Lower lobe of right lung (tissue), 2 donors: ENCODE results near the gene FAS. TPM values are rescaled to one million over a fixed set of nuclear protein-coding genes. Genes with fewer than 3 reads are reported as not detected.

Experiments used
- ATAC-seq, 2 donors: fragments of 200-7000 bp; cut with Tn5 transposase; one replicate each; pipeline ENCODE4 v1.9.1; 2020 to 2022; ENCODE audit warnings: mild to moderate bottlenecking in 2 of 2, moderate library complexity in 2 of 2
- DNase-seq: peaks from one replicate; pipeline ENCODE4 v3.0.0-alpha.2; 2020
- H3K27ac ChIP-seq: fragments of 200-600 bp; one replicate; pipeline ENCODE4 v1.8.0; 2022
- H3K27me3 ChIP-seq: fragments of 200-600 bp; one replicate; pipeline ENCODE4 v1.8.0; 2022; ENCODE audit warnings: low read depth
- H3K36me3 ChIP-seq: fragments of 200-600 bp; one replicate; pipeline ENCODE4 v1.8.0; 2022; ENCODE audit warnings: mild to moderate bottlenecking
- H3K4me1 ChIP-seq: fragments of 200-600 bp; one replicate; pipeline ENCODE4 v1.8.0; 2022
- H3K4me3 ChIP-seq: fragments of 200-600 bp; one replicate; pipeline ENCODE4 v1.8.0; 2022; ENCODE audit warnings: mild to moderate bottlenecking
- H3K9me3 ChIP-seq: fragments of 200-600 bp; one replicate; pipeline ENCODE4 v1.8.0; 2022
- CTCF ChIP-seq: fragments of 200-600 bp; IDR thresholded peaks from one replicate; pipeline ENCODE4 v1.8.0; 2022; ENCODE audit warnings: antibody characterized with exemption, mild to moderate bottlenecking
- intact Hi-C: fragments of 100-400 bp; cut with DNase I; formaldehyde crosslinking; loops from one replicate; pipeline ENCODE4 v1.11.0; 2022
- microRNA-seq: library from miRNA; unstranded; fragments of <30 nt; microRNA quantifications from one replicate; pipeline ENCODE4 v1.2.0, GENCODE V29; 2020; ENCODE audit warnings: borderline number of aligned reads
- total RNA-seq: library from RNA; stranded (reverse); fragmentation: NEBNext Ultra II Directional; extraction: Animal tissue kit (Norgen Biotek cat#: 25700); gene quantifications from one replicate; pipeline ENCODE4 v1.2.1, GENCODE V29; 2021
- donor health status: DM: no; HTN: yes; CAD: no; lungs with severe emphysema.

Gene FAS
- total RNA-seq, 1 donor from 2014 or later: 35.7 TPM

DNA sequence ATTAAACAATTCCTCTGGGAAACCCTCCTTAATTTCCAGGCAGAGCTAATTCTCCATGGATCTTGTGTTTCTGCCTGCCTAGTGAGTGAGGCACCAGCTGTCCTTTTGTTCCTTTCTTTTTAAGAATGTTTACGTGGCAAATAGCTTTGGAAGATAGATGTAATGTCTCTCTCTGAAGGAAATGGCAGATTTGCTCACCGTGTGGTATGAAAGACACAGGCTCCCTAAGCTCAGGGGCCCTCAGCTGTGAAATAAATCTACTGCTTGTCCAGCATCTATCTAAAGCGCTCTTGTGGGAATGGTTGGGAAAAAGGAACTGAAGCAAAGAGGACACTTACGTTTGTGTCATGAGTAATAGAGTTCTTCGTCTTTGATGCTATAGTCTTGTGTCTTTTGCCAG, 64.6 kb downstream of the FAS start:
- Histone ChIP-seq H3K27ac (no peak overlapping the region), H3K36me3 (no peaks in the 10 kb centered on the region), H3K4me1 (no peaks in the 10 kb centered on the region), H3K4me3 (no peak overlapping the region), H3K27me3 (no peaks in the 10 kb centered on the region), H3K9me3 (no peaks in the 10 kb centered on the region)
- ATAC-seq (no peak), DNase-seq (no peak)
- TF ChIP-seq CTCF: no peak
- intact Hi-C loops: no loop called here

- H3K4me1 ChIP-seq: peaks cover 10% of the 10 kb centered on the region
- no peak overlapping the region for H3K4me3 ChIP-seq
- DNase-seq (no peak), ATAC-seq (no peak)
- H3K27me3 ChIP-seq: no peaks in the 10 kb centered on the region
- H3K27ac ChIP-seq: no peak overlapping the region
- no peak for TF ChIP-seq CTCF
- no peaks in the 10 kb centered on the region for H3K9me3 ChIP-seq
- intact Hi-C loops: no loop called here
- no peaks in the 10 kb centered on the region for H3K36me3 ChIP-seq
These were observed 72.3 kb downstream of the FAS start for GRCh38 chr10:89062861-89063260.

- no peaks in the 10 kb centered on the region for H3K27me3 ChIP-seq
- intact Hi-C loops: no loop called here
- no peaks in the 10 kb centered on the region for H3K9me3 ChIP-seq
- H3K4me1 ChIP-seq: peaks cover 10% of the 10 kb centered on the region
- no peak overlapping the region for H3K27ac ChIP-seq
- TF ChIP-seq CTCF: no peak
- no peak overlapping the region for H3K4me3 ChIP-seq
- ATAC-seq (no peak), DNase-seq (no peak)
- H3K36me3 ChIP-seq: no peaks in the 10 kb centered on the region
These were observed 72.9 kb downstream of the FAS start for GRCh38 chr10:89063465-89063864.

- ATAC-seq: peak; percentile 39 to 43
- Histone ChIP-seq H3K9me3 (no peaks in the 10 kb centered on the region), H3K36me3 (no peaks in the 10 kb centered on the region), H3K27me3 (no peaks in the 10 kb centered on the region), H3K4me1 (peaks cover 10% of the 10 kb centered on the region), H3K4me3 (no peak overlapping the region), H3K27ac (no peak overlapping the region)
- no peak for TF ChIP-seq CTCF
- intact Hi-C loops: no loop called here
- DNase-seq: no peak
These were observed 74.2 kb downstream of the FAS start for GRCh38 chr10:89064748-89065147.

Small RNA genes lying within 50 kb of the gene (microRNA-seq; reads per million reads assigned to microRNA genes)
- gene MIR4679-1: not detected
- gene MIR4679-2: not detected

Other genes with a start within 250 kb of the FAS start
- 1.6 TPM for gene LIPN, start 230.8 kb upstream of the FAS start, total RNA-seq
- not detected for gene LIPM, start 188.1 kb upstream of the FAS start, total RNA-seq
- 0.71 TPM for gene ANKRD22, start 139.0 kb upstream of the FAS start, total RNA-seq
- gene STAMBPL1, start 110.6 kb upstream of the FAS start, total RNA-seq: 7.1 TPM
- gene ACTA2, start 38.0 kb upstream of the FAS start, total RNA-seq: 204 TPM
- 4.4 TPM for gene CH25H, start 216.5 kb downstream of the FAS start, total RNA-seq